MCF 10A (cell line): Measurements from ENCODE around the gene ZNRD2. TPM values are rescaled to one million over a fixed set of nuclear protein-coding genes. Genes with fewer than 3 reads are reported as not detected.
A peak's percentile ranks its signal among the peaks of the same experiment; 100 is the strongest.

Experiments used
- BruUV-seq: library from RNA; stranded (reverse); fragments of 400-500 nt; replicated peaks from 2 replicates; lab custom pipeline; 2021; lab: Mats Ljungman, UMichigan
- CTCF ChIA-PET: fragments of 300-600 bp; sonication (Branson Sonifier 250); formaldehyde crosslinking; extraction: SDS; loops from one replicate; lab custom pipeline; 2021; ENCODE audit warnings: antibody characterized with exemption, inconsistent platforms; lab: Yijun Ruan, JAX
- POLR2A ChIA-PET: fragments of 300-600, 350-650 bp; sonication (Branson Sonifier 250); formaldehyde crosslinking; extraction: SDS; loops from one replicate; lab custom pipeline; 2020; ENCODE audit warnings: antibody characterized with exemption, inconsistent platforms; lab: Yijun Ruan, JAX
- DNase-seq: peaks from one replicate; pipeline ENCODE4 v3.0.0-alpha.2; 2018; ENCODE audit not compliant: unreplicated experiment
- H3K27ac Mint-ChIP-seq: one replicate; pipeline ENCODE4 v1.8.0; 2022; ENCODE audit warnings: mild to moderate bottlenecking, low read depth, mixed read lengths; ENCODE audit not compliant: unreplicated experiment
- H3K27me3 Mint-ChIP-seq: one replicate; pipeline ENCODE4 v1.8.0; 2022; ENCODE audit warnings: mixed read lengths; ENCODE audit not compliant: insufficient read depth, unreplicated experiment
- H3K36me3 Mint-ChIP-seq: one replicate; pipeline ENCODE4 v1.8.0; 2022; ENCODE audit warnings: mild to moderate bottlenecking, moderate library complexity, mixed read lengths; ENCODE audit not compliant: insufficient read depth, unreplicated experiment
- H3K4me1 Mint-ChIP-seq: one replicate; pipeline ENCODE4 v1.8.0; 2022; ENCODE audit warnings: mixed read lengths; ENCODE audit not compliant: insufficient read depth, unreplicated experiment
- H3K4me3 Mint-ChIP-seq: one replicate; pipeline ENCODE4 v1.8.0; 2022; ENCODE audit warnings: mild to moderate bottlenecking, moderate library complexity, mixed read lengths; ENCODE audit not compliant: unreplicated experiment
- H3K9me3 Mint-ChIP-seq: one replicate; pipeline ENCODE4 v1.8.0; 2022; ENCODE audit warnings: mixed read lengths; ENCODE audit not compliant: unreplicated experiment
- intact Hi-C: fragments of 100-400 bp; cut with micrococcal nuclease; formaldehyde crosslinking; loops from 2 replicates; pipeline ENCODE4 v1.14.1; 2022
- total RNA-seq: library from RNA; stranded (reverse); gene quantifications from 2 replicates; pipeline ENCODE4 v1.2.3, GENCODE V29; 2022
- TF ChIP-seq, protein P1 (sequence below): fragments of 200-600 bp; IDR thresholded peaks from one replicate; pipeline ENCODE4 v1.8.0; 2022; ENCODE audit warnings: antibody characterized with exemption, mild to moderate bottlenecking; ENCODE audit not compliant: unreplicated experiment

The ZNRD2 gene
- total RNA-seq, 1 experiment from 2014 or later: 65.4 TPM

- ChIA-PET CTCF (interaction anchor here (0.6 to 2.5 kb wide), 3 partner anchors 15 to 110 kb away, joined by 3 to 8 read pairs (median 6); no protein-coding TSS in a partner anchor), POLR2A (interaction anchor here (2.5 to 3.3 kb wide), 2 partner anchors 18 to 27 kb away, joined by 12 to 17 read pairs; partner anchors contain the start of gene MALAT1)
- H3K4me1 Mint-ChIP-seq: peaks cover 10% of the 10 kb centered on the region
- no peak for DNase-seq
- H3K4me3 Mint-ChIP-seq: peak overlapping the region; percentile 88
- TF ChIP-seq, protein P1, sequence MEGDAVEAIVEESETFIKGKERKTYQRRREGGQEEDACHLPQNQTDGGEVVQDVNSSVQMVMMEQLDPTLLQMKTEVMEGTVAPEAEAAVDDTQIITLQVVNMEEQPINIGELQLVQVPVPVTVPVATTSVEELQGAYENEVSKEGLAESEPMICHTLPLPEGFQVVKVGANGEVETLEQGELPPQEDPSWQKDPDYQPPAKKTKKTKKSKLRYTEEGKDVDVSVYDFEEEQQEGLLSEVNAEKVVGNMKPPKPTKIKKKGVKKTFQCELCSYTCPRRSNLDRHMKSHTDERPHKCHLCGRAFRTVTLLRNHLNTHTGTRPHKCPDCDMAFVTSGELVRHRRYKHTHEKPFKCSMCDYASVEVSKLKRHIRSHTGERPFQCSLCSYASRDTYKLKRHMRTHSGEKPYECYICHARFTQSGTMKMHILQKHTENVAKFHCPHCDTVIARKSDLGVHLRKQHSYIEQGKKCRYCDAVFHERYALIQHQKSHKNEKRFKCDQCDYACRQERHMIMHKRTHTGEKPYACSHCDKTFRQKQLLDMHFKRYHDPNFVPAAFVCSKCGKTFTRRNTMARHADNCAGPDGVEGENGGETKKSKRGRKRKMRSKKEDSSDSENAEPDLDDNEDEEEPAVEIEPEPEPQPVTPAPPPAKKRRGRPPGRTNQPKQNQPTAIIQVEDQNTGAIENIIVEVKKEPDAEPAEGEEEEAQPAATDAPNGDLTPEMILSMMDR: no peak
- peaks cover 37% of the 10 kb centered on the region for H3K36me3 Mint-ChIP-seq
- intact Hi-C loops: no loop called here
- no peaks in the 10 kb centered on the region for H3K27me3 Mint-ChIP-seq
- no peak overlapping the region for H3K27ac Mint-ChIP-seq
- no TSS peak for BruUV-seq
- no peaks in the 10 kb centered on the region for H3K9me3 Mint-ChIP-seq
Measured at GRCh38 chr11:65526744-65527143, 43.5 kb upstream of the ZNRD2 start.

DNA sequence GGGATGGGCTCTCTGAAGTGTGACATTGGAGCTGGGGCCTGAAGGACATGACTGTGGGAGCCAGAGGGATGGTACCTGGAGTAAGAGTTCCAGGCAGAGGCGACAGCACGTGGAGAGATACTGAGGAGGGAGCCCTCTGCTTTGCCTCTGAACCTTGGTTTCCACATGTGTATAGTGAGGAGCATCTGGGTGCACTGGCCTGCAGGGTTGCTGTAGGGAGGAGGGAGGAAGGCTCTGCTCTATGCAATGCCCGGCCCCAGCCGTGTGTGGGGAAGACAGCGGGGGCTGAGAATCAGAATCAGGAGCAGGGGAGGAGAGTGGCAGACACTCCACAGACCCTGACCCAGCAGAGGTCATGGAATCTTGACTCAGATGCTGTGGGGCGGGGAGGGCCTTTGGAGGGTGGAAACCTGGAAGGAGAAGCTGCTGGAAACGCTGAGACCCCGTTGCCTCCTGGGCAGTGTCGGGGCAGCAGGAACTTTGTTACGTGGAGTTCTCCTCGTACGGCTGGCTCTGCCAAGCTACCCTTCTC, 41.4 kb upstream of the ZNRD2 start:
- Mint-ChIP-seq H3K27ac (no peak overlapping the region), H3K4me1 (peaks cover 10% of the 10 kb centered on the region), H3K27me3 (no peaks in the 10 kb centered on the region), H3K4me3 (no peak overlapping the region), H3K9me3 (no peaks in the 10 kb centered on the region), H3K36me3 (peaks cover 52% of the 10 kb centered on the region)
- BruUV-seq: no TSS peak
- intact Hi-C loops: no loop called here
- ChIA-PET POLR2A (no interaction called here), CTCF (interaction anchor here (0.6 to 3.9 kb wide), 3 partner anchors 11 to 43 kb away, joined by 3 to 26 read pairs (median 3); no protein-coding TSS in a partner anchor)
- TF ChIP-seq, protein P1: no peak
- DNase-seq: no peak

DNA sequence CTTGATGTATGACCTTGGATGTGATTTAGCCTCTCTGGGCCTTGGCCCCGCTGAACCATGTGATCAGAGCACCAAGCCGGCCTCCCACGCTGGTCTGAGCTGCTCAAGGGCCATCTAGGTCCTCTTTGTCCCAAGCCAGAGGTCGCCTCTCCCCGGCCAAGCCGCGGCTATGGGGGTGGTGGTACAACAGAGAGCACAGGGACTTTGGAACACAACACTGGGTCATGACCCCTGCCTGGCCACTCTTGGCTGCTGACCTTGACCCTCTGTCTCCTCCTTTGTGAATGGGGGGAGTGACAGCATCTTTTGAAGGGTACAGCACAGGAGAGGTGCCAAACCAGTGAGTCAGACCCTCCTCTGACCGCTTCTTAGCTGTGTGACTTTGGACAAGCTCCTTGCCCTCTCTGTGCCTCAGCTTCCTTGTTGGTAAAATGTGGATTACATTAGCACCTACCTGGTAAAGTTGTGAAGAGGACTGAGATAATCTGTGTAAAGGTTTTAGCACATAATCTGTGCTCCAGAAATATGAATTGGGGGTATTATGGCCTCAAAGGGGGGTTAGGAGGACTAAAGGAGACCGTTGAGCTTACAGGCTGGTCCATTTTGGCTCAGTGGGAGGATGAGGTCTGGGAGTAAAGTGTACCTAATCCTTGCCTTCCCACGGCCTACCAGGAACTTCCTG, 40.7 kb upstream of the ZNRD2 start:
- TF ChIP-seq, protein P1: no peak
- intact Hi-C loops: no loop called here
- DNase-seq: no peak
- no peaks in the 10 kb centered on the region for H3K27me3 Mint-ChIP-seq
- H3K9me3 Mint-ChIP-seq: no peaks in the 10 kb centered on the region
- CTCF ChIA-PET: interaction anchor here (1.6 to 3.9 kb wide), 2 partner anchors 11 to 43 kb away, joined by 6 to 26 read pairs; partner anchors contain the start of gene FAM89B
- no TSS peak for BruUV-seq
- POLR2A ChIA-PET: no interaction called here
- no peak overlapping the region for H3K4me3 Mint-ChIP-seq
- H3K4me1 Mint-ChIP-seq: peaks cover 5% of the 10 kb centered on the region
- peaks cover 52% of the 10 kb centered on the region for H3K36me3 Mint-ChIP-seq
- H3K27ac Mint-ChIP-seq: no peak overlapping the region

DNA sequence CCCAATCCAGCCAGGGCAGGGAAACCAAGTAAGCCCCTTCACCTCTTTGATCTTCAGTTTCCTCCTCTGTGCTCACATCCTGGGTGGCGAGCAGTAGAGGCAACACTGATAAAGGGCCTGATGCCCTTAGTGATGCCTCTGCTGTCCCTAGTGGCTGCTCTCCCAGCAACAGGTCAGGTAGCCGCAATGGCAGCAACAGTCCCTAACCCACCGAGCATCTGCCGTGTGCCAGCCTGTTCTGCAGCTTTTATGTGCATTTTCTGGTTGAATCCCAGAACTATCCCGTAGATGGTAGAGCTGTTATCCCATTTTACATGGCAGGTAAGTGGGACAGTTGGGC, 40.1 kb upstream of the ZNRD2 start:
- ChIA-PET POLR2A (interaction anchor here (0.6 kb wide), 1 partner anchor 179 kb away, joined by 3 read pairs; no protein-coding TSS in a partner anchor), CTCF (interaction anchor here (0.6 to 3.9 kb wide), 4 partner anchors 10 to 240 kb away, joined by 4 to 26 read pairs (median 6); partner anchors contain the start of gene FAM89B)
- Mint-ChIP-seq H3K36me3 (peaks cover 52% of the 10 kb centered on the region), H3K27ac (no peak overlapping the region), H3K4me3 (no peak overlapping the region), H3K4me1 (peaks cover 4% of the 10 kb centered on the region), H3K9me3 (no peaks in the 10 kb centered on the region), H3K27me3 (no peaks in the 10 kb centered on the region)
- no TSS peak for BruUV-seq
- intact Hi-C loops: no loop called here
- TF ChIP-seq, protein P1: no peak
- no peak for DNase-seq
